H9 (cell line): Measurements from ENCODE around the gene CTDNEP1. TPM values are rescaled to one million over a fixed set of nuclear protein-coding genes. Genes with fewer than 3 reads are reported as not detected.
A peak's percentile ranks its signal among the peaks of the same experiment; 100 is the strongest.

Source experiments
- DNase-seq: peaks from one replicate; pipeline ENCODE4 v3.0.0-alpha.2; 2017
- H2AFZ ChIP-seq: one replicate; pipeline ENCODE4 v1.6.1; 2013; ENCODE audit warnings: mild to moderate bottlenecking, low read length, control low read depth, moderate library complexity
- H2AK5ac ChIP-seq: 2 replicates; pipeline ENCODE4 v1.6.1; 2013; ENCODE audit warnings: low read length, control low read depth, mixed read lengths; ENCODE audit not compliant: insufficient read length
- H2BK120ac ChIP-seq: one replicate; pipeline ENCODE4 v1.6.1; 2013; ENCODE audit warnings: low read depth, mild to moderate bottlenecking, low read length, control low read depth, inconsistent platforms; ENCODE audit not compliant: poor library complexity, severe bottlenecking
- H2BK12ac ChIP-seq: 2 replicates; pipeline ENCODE4 v1.6.1; 2013; ENCODE audit warnings: low read length, control low read depth, mixed read lengths, low read depth; ENCODE audit not compliant: insufficient read length
- H2BK15ac ChIP-seq: 2 replicates; pipeline ENCODE4 v1.6.1; 2013; ENCODE audit warnings: low read depth, low read length, control low read depth
- H2BK20ac ChIP-seq: one replicate; pipeline ENCODE4 v1.6.1; 2013; ENCODE audit warnings: low read depth, mild to moderate bottlenecking, low read length, control low read depth, inconsistent platforms; ENCODE audit not compliant: poor library complexity, severe bottlenecking
- H2BK5ac ChIP-seq: 2 replicates; pipeline ENCODE4 v1.6.1; 2013; ENCODE audit warnings: low read length, control low read depth, mixed read lengths; ENCODE audit not compliant: insufficient read length
- H3K14ac ChIP-seq: 2 replicates; pipeline ENCODE4 v1.6.1; 2013; ENCODE audit warnings: low read length, control low read depth; ENCODE audit not compliant: insufficient read depth
- H3K18ac ChIP-seq: 2 replicates; pipeline ENCODE4 v1.6.1; 2013; ENCODE audit warnings: low read depth, mild to moderate bottlenecking, mixed read lengths, low read length, control low read depth; ENCODE audit not compliant: insufficient read length
- H3K23ac ChIP-seq: 2 replicates; pipeline ENCODE4 v1.6.1; 2013; ENCODE audit warnings: low read length, control low read depth, mixed read lengths, low read depth; ENCODE audit not compliant: insufficient read length
- H3K23me2 ChIP-seq: 2 replicates; pipeline ENCODE4 v1.6.1; 2013; ENCODE audit warnings: low read depth, mild to moderate bottlenecking, mixed read lengths, low read length, control low read depth; ENCODE audit not compliant: insufficient read length, poor library complexity, severe bottlenecking
- H3K27ac ChIP-seq: 2 replicates; pipeline ENCODE4 v1.5.1; 2013; ENCODE audit warnings: low read length, control low read depth, mixed read lengths, low read depth; ENCODE audit not compliant: insufficient read length
- H3K27me3 ChIP-seq: 2 replicates; pipeline ENCODE4 v1.6.1; 2013; ENCODE audit warnings: low read length, control low read depth, inconsistent platforms; ENCODE audit not compliant: insufficient read depth
- H3K4ac ChIP-seq: 2 replicates; pipeline ENCODE4 v1.6.1; 2013; ENCODE audit warnings: low read depth, mild to moderate bottlenecking, control low read depth, inconsistent platforms, low read length, moderate library complexity
- H3K4me1 ChIP-seq: 2 replicates; pipeline ENCODE4 v1.6.1; 2013; ENCODE audit warnings: low read length, control low read depth, inconsistent platforms; ENCODE audit not compliant: insufficient read depth
- H3K4me2 ChIP-seq: 2 replicates; pipeline ENCODE4 v1.6.1; 2013; ENCODE audit warnings: low read length, control low read depth, mixed read lengths; ENCODE audit not compliant: insufficient read length, insufficient read depth
- H3K56ac ChIP-seq: 2 replicates; pipeline ENCODE4 v1.6.1; 2013; ENCODE audit warnings: low read depth, mild to moderate bottlenecking, mixed read lengths, low read length, control low read depth; ENCODE audit not compliant: insufficient read length
- H3K79me1 ChIP-seq: 2 replicates; pipeline ENCODE4 v1.6.1; 2013; ENCODE audit warnings: low read depth, mild to moderate bottlenecking, moderate library complexity, low read length, control low read depth, inconsistent platforms; ENCODE audit not compliant: insufficient read depth, poor library complexity, severe bottlenecking
- H3K79me2 ChIP-seq: 2 replicates; pipeline ENCODE4 v1.6.1; 2013; ENCODE audit warnings: low read length, control low read depth, inconsistent platforms; ENCODE audit not compliant: insufficient read depth
- H3K9ac ChIP-seq: 2 replicates; pipeline ENCODE4 v1.6.1; 2013; ENCODE audit warnings: low read length, control low read depth, mixed read lengths; ENCODE audit not compliant: insufficient read length; ENCODE audit errors: extremely low read depth
- H3K9me3 ChIP-seq: one replicate; pipeline ENCODE4 v1.6.1; 2013; ENCODE audit warnings: low read depth, low read length, inconsistent platforms; ENCODE audit not compliant: control insufficient read depth
- H3T11ph ChIP-seq: one replicate; pipeline ENCODE4 v1.6.1; 2013; ENCODE audit warnings: mild to moderate bottlenecking, low read length, control low read depth, inconsistent platforms
- H4K20me1 ChIP-seq: one replicate; pipeline ENCODE4 v1.6.1; 2013; ENCODE audit not compliant: control insufficient read depth, insufficient read length, insufficient read depth
- H4K5ac ChIP-seq: 2 replicates; pipeline ENCODE4 v1.6.1; 2013; ENCODE audit warnings: low read depth, mild to moderate bottlenecking, mixed read lengths, low read length, control low read depth; ENCODE audit not compliant: insufficient read length
- H4K8ac ChIP-seq: replicated peaks from 2 replicates; pipeline ENCODE4 v1.6.1; 2013; ENCODE audit warnings: low read length, control low read depth, mixed read lengths, low read depth; ENCODE audit not compliant: insufficient read length
- H4K91ac ChIP-seq: 2 replicates; pipeline ENCODE4 v1.6.1; 2013; ENCODE audit warnings: low read depth, mild to moderate bottlenecking, moderate library complexity, mixed read lengths, low read length, control low read depth; ENCODE audit not compliant: insufficient read length
- H3K27ac Mint-ChIP-seq, 3 experiments: 2 replicates in 2 of 3; 3 replicates in 1 of 3; pipeline ENCODE4 v1.8.0; 2020 to 2021; ENCODE audit warnings: mixed read lengths in 3 of 3, mild to moderate bottlenecking in 1 of 3, moderate library complexity in 1 of 3
- H3K27me3 Mint-ChIP-seq: 2 replicates; pipeline ENCODE4 v1.8.0; 2021; ENCODE audit warnings: low read depth, mild to moderate bottlenecking, moderate library complexity, mixed read lengths
- H3K36me3 Mint-ChIP-seq, 3 experiments: 2 replicates in 2 of 3; 3 replicates in 1 of 3; pipeline ENCODE4 v1.8.0; 2020 to 2021; ENCODE audit warnings: low read depth in 3 of 3, mixed read lengths in 3 of 3; ENCODE audit not compliant: insufficient read depth in 1 of 3
- H3K4me1 Mint-ChIP-seq, 2 experiments: 2 replicates each; pipeline ENCODE4 v1.8.0; 2020; ENCODE audit warnings: mixed read lengths in 2 of 2
- H3K4me3 Mint-ChIP-seq, 2 experiments: 2 replicates in 1 of 2; 3 replicates in 1 of 2; pipeline ENCODE4 v1.8.0; 2020 to 2021; ENCODE audit warnings: mild to moderate bottlenecking in 2 of 2, mixed read lengths in 2 of 2, moderate library complexity in 1 of 2
- H3K9me3 Mint-ChIP-seq, 2 experiments: 2 replicates in 1 of 2; 3 replicates in 1 of 2; pipeline ENCODE4 v1.8.0; 2020; ENCODE audit warnings: mild to moderate bottlenecking in 2 of 2, mixed read lengths in 2 of 2, moderate library complexity in 1 of 2
- WGBS: extraction: QIAGEN DNeasy Blood & Tissue Kit; methylation state at CpG from one replicate; pipeline ENCODE4 v1.1.7; 2013; ENCODE audit warnings: missing lambda C conversion rate, low lambda C conversion rate, mixed read lengths; ENCODE audit not compliant: insufficient read length; ENCODE audit errors: extremely low coverage; 5-methylcytosine and 5-hydroxymethylcytosine counted together
- total RNA-seq: library from RNA; stranded (reverse); gene quantifications from 2 replicates; pipeline ENCODE4 v1.2.1, GENCODE V29; 2021
- TF ChIP-seq, protein P1 (sequence below): fragments of 200-600 bp; sonication (generic); conservative IDR thresholded peaks from 3 replicates; pipeline ENCODE4 v1.8.0; 2021; ENCODE audit warnings: antibody characterized with exemption, mild to moderate bottlenecking

The CTDNEP1 gene
- total RNA-seq, 1 experiment from 2014 or later, result 134 TPM

DNA sequence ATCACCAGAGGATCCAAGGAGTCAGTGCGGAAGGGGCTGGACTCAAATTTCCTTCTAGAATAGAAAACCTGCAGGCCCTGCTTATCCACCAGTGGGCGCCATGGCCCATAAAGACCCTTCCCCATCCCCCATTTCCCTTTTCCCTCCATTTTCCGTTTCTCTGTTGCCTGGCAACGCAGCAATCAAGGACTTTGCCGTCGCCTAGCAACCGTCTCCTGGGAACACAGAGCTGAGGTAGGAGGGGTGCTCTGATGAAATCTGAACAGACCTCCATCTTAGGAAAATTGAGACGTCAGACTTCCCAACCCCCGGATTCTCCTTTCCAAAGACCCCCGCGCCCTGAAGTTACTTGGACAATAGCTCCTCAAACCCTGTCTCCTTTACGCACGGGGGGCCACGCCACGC, 37.6 kb downstream of the CTDNEP1 start:
- TF ChIP-seq, protein P1, sequence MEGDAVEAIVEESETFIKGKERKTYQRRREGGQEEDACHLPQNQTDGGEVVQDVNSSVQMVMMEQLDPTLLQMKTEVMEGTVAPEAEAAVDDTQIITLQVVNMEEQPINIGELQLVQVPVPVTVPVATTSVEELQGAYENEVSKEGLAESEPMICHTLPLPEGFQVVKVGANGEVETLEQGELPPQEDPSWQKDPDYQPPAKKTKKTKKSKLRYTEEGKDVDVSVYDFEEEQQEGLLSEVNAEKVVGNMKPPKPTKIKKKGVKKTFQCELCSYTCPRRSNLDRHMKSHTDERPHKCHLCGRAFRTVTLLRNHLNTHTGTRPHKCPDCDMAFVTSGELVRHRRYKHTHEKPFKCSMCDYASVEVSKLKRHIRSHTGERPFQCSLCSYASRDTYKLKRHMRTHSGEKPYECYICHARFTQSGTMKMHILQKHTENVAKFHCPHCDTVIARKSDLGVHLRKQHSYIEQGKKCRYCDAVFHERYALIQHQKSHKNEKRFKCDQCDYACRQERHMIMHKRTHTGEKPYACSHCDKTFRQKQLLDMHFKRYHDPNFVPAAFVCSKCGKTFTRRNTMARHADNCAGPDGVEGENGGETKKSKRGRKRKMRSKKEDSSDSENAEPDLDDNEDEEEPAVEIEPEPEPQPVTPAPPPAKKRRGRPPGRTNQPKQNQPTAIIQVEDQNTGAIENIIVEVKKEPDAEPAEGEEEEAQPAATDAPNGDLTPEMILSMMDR, result peak; percentile 88
- H3K79me2 ChIP-seq, result peaks cover 3% of the 10 kb centered on the region; the same call in 1 of the 2 replicates
- peak overlapping the region; percentile 96 to 100 (median 99) for H3K27ac Mint-ChIP-seq

More for the DNA sequence above, 37.6 kb downstream of the CTDNEP1 start:
- DNase-seq, result peak; percentile 99
- no peak overlapping the region for H3K23ac ChIP-seq
- peak overlapping the region; percentile 24 for H3T11ph ChIP-seq
- H3K4me1 Mint-ChIP-seq, result peaks cover 59 to 73% of the 10 kb centered on the region in 2 experiments
- WGBS, result no CpG with 5 or more reads among the region's 15 CpGs
- no peaks in the 10 kb centered on the region; the same call in 1 of the 2 replicates for H3K27me3 Mint-ChIP-seq
- H4K20me1 ChIP-seq, result no peaks in the 10 kb centered on the region
- peaks cover 23% of the 10 kb centered on the region for H3K23me2 ChIP-seq
- no peak overlapping the region for H2BK5ac ChIP-seq
- no peak overlapping the region for H2BK20ac ChIP-seq
- H2BK120ac ChIP-seq, result no peak overlapping the region
- no peak overlapping the region for H4K5ac ChIP-seq
- H3K9ac ChIP-seq, result no peak overlapping the region
- peak overlapping the region; percentile 31 for H3K4me2 ChIP-seq
- no peaks in the 10 kb centered on the region for H3K9me3 Mint-ChIP-seq
- no peaks in the 10 kb centered on the region for H3K9me3 ChIP-seq
- H3K27ac ChIP-seq, result no peak overlapping the region
- no peak overlapping the region for H4K8ac ChIP-seq
- H3K14ac ChIP-seq, result peak overlapping the region; percentile 79; the same call in 1 of the 2 replicates
- no peak overlapping the region for H2BK12ac ChIP-seq
- H2BK15ac ChIP-seq, result no peak overlapping the region
- H3K4ac ChIP-seq, result no peak overlapping the region; the same call in 1 of the 2 replicates
- H3K4me1 ChIP-seq, result peaks cover 6% of the 10 kb centered on the region; the same call in 1 of the 2 replicates
- no peaks in the 10 kb centered on the region for H3K27me3 ChIP-seq
- H4K91ac ChIP-seq, result no peak overlapping the region
- peaks cover 0 to 3% (median 0%) of the 10 kb centered on the region in 3 experiments; a peak in 3 of 7 replicates for H3K36me3 Mint-ChIP-seq
- no peak overlapping the region for H2AK5ac ChIP-seq
- H3K56ac ChIP-seq, result no peak overlapping the region
- H3K4me3 Mint-ChIP-seq, result peak overlapping the region; percentile 71 to 91
- peaks cover 2% of the 10 kb centered on the region for H3K79me1 ChIP-seq
- no peak overlapping the region for H2AFZ ChIP-seq
- peak overlapping the region; percentile 94 for H3K18ac ChIP-seq
